Measurements from ENCODE around the gene ST8SIA5. TPM values are rescaled to one million over a fixed set of nuclear protein-coding genes. Genes with fewer than 3 reads are reported as not detected.

ST8SIA5 gene
- total RNA-seq, 1 experiment from 2014 or later: 0.54 TPM

DNA sequence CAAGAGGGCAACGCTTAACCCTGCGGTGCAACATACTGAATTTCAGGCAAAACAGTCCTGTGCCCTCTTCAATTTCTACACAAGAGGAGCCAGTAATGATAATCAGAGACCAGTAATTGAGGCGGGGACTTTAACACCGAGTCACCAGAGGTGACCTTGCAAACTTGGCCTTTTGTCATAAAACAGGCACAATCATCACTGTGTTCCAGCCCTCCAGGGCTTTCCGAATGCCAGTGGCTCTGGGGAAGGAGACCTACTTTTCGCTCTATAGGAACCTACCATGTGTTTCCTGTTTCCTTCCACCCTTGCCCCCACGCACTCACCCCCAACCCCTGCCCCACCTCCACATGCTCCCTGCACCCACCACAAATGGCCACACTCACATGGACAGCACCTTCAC, 52.7 kb downstream of the ST8SIA5 start:
- Histone ChIP-seq H3K9ac (ENCODE audit: low read length) (no peak overlapping the region), H3K4me1 (ENCODE audit: control insufficient read depth in 1 of 2, insufficient read depth in 2 of 2, low read length in 2 of 2) (peaks cover 12 to 23% of the 10 kb centered on the region in 2 experiments), H3K9me2 (ENCODE audit: insufficient read depth) (no peaks in the 10 kb centered on the region), H2AFZ (ENCODE audit: low read depth, low read length, poor library complexity, severe bottlenecking) (no peak overlapping the region), H3K36me3 (ENCODE audit: control insufficient read depth in 1 of 2, insufficient read depth in 2 of 2, low read length in 2 of 2) (no peaks in the 10 kb centered on the region), H3K27me3 (ENCODE audit: insufficient read depth, low read length) (no peaks in the 10 kb centered on the region), H3K4me2 (ENCODE audit: low read length) (no peak overlapping the region), H3K4me3 (replicated peaks in 1 of 2; ENCODE audit: low read depth in 1 of 2, low read length in 2 of 2) (no peak overlapping the region), H3K27ac (ENCODE audit: low read depth, low read length) (no peak overlapping the region), H3K9me3 (ENCODE audit: control insufficient read depth in 1 of 2, insufficient read depth in 1 of 2, low read depth in 1 of 2, low read length in 2 of 2) (no peaks in the 10 kb centered on the region), H3K79me2 (ENCODE audit: insufficient read depth, low read length) (no peaks in the 10 kb centered on the region), H4K20me1 (ENCODE audit: insufficient read depth) (no peaks in the 10 kb centered on the region)
- TF ChIP-seq ZFX (IDR thresholded peaks at IDR 0.05) (no peak), POLR2A (IDR thresholded peaks at IDR 0.05; ENCODE audit: borderline replicate concordance, extremely low read depth, insufficient read depth, insufficient read length) (no peak), YY1 (IDR thresholded peaks at IDR 0.05; ENCODE audit: extremely low read depth, insufficient replicate concordance, low read depth, low read length) (no peak), EZH2 (IDR thresholded peaks at IDR 0.05) (no peak)
- TF ChIP-seq, protein P1, sequence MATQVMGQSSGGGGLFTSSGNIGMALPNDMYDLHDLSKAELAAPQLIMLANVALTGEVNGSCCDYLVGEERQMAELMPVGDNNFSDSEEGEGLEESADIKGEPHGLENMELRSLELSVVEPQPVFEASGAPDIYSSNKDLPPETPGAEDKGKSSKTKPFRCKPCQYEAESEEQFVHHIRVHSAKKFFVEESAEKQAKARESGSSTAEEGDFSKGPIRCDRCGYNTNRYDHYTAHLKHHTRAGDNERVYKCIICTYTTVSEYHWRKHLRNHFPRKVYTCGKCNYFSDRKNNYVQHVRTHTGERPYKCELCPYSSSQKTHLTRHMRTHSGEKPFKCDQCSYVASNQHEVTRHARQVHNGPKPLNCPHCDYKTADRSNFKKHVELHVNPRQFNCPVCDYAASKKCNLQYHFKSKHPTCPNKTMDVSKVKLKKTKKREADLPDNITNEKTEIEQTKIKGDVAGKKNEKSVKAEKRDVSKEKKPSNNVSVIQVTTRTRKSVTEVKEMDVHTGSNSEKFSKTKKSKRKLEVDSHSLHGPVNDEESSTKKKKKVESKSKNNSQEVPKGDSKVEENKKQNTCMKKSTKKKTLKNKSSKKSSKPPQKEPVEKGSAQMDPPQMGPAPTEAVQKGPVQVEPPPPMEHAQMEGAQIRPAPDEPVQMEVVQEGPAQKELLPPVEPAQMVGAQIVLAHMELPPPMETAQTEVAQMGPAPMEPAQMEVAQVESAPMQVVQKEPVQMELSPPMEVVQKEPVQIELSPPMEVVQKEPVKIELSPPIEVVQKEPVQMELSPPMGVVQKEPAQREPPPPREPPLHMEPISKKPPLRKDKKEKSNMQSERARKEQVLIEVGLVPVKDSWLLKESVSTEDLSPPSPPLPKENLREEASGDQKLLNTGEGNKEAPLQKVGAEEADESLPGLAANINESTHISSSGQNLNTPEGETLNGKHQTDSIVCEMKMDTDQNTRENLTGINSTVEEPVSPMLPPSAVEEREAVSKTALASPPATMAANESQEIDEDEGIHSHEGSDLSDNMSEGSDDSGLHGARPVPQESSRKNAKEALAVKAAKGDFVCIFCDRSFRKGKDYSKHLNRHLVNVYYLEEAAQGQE (IDR thresholded peaks at IDR 0.05; ENCODE audit: low read depth): no peak
- no peak for DNase-seq (ENCODE audit: low read depth, low spot score)
- ChIA-PET CTCF (no interaction called here), POLR2A (no interaction called here), RAD21 (ENCODE audit: low non-redundant PET in 1 of 2, low total read pairs in 2 of 2, uncharacterized antibody in 2 of 2, unreplicated experiment in 2 of 2) (no interaction called here)
- no peak for ATAC-seq
- intact Hi-C loops (cut with micrococcal nuclease): no loop called here
- no TSS peak for BruUV-seq (replicated peaks)

DNA sequence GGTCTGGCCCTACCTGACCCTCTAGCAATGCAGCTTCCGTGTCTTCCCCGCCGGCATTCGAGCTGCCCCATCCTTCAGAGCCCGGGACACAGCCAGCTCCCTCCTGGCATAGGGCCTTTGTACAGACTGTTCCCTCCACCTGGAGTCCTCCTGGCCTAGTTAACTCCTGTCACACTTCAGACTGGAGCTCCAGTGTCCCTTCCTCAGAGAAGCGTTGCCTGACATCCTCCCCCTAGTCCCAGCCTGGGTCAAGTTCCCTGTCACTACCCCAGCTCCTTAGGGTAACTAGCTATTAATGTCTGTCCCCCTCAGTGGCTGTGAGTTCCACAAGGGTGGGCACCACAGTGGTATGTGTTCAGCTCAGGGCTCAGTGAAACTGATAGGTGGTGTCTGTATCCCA, 54.4 kb downstream of the ST8SIA5 start:
- H3K4me3 ChIP-seq (replicated peaks in 1 of 2; ENCODE audit: low read depth in 1 of 2, low read length in 2 of 2): no peak overlapping the region
- no peak overlapping the region for H3K4me2 ChIP-seq (ENCODE audit: low read length)
- no peaks in the 10 kb centered on the region for H3K79me2 ChIP-seq (ENCODE audit: insufficient read depth, low read length)
- DNase-seq (ENCODE audit: low read depth, low spot score) (no peak), ATAC-seq (no peak)
- ChIA-PET CTCF (no interaction called here), POLR2A (interaction anchor here (0.8 kb wide), 1 partner anchor 367 kb away, joined by 3 read pairs; no protein-coding TSS in a partner anchor), RAD21 (ENCODE audit: low non-redundant PET in 1 of 2, low total read pairs in 2 of 2, uncharacterized antibody in 2 of 2, unreplicated experiment in 2 of 2) (no interaction called here)
- peaks cover 11 to 14% of the 10 kb centered on the region in 2 experiments for H3K4me1 ChIP-seq (ENCODE audit: control insufficient read depth in 1 of 2, insufficient read depth in 2 of 2, low read length in 2 of 2)
- no peak overlapping the region for H2AFZ ChIP-seq (ENCODE audit: low read depth, low read length, poor library complexity, severe bottlenecking)
- no peak overlapping the region for H3K9ac ChIP-seq (ENCODE audit: low read length)
- no peak overlapping the region for H3K27ac ChIP-seq (ENCODE audit: low read depth, low read length)
- H4K20me1 ChIP-seq (ENCODE audit: insufficient read depth): no peaks in the 10 kb centered on the region
- BruUV-seq (replicated peaks): no TSS peak
- intact Hi-C loops (cut with micrococcal nuclease): no loop called here
- no peaks in the 10 kb centered on the region for H3K9me3 ChIP-seq (ENCODE audit: control insufficient read depth in 1 of 2, insufficient read depth in 1 of 2, low read depth in 1 of 2, low read length in 2 of 2)
- no peaks in the 10 kb centered on the region for H3K9me2 ChIP-seq (ENCODE audit: insufficient read depth)
- H3K27me3 ChIP-seq (ENCODE audit: insufficient read depth, low read length): no peaks in the 10 kb centered on the region
- no peaks in the 10 kb centered on the region for H3K36me3 ChIP-seq (ENCODE audit: control insufficient read depth in 1 of 2, insufficient read depth in 2 of 2, low read length in 2 of 2)
- TF ChIP-seq SP1 (IDR thresholded peaks at IDR 0.05; ENCODE audit: low read depth) (no peak), JUND (IDR thresholded peaks at IDR 0.05) (no peak), ZFX (IDR thresholded peaks at IDR 0.05) (no peak), ZNF274 (IDR thresholded peaks at IDR 0.05; ENCODE audit: low read depth, low read length) (no peak), CEBPB (IDR thresholded peaks at IDR 0.05; ENCODE audit: low read depth) (no peak), ELF1 (IDR thresholded peaks at IDR 0.05; ENCODE audit: borderline replicate concordance, low read depth) (no peak), POLR2AphosphoS5 (IDR thresholded peaks at IDR 0.05; ENCODE audit: low read depth, low read length) (no peak), CBX3 (IDR thresholded peaks at IDR 0.05; ENCODE audit: low read depth) (no peak), SIN3A (IDR thresholded peaks at IDR 0.05; ENCODE audit: low read depth) (no peak), EGR1 (IDR thresholded peaks at IDR 0.05; ENCODE audit: low read depth) (no peak), EZH2 (IDR thresholded peaks at IDR 0.05) (no peak), TCF7L2 (IDR thresholded peaks at IDR 0.05; ENCODE audit: borderline replicate concordance, extremely low read depth, insufficient read depth, insufficient read length) (no peak), RAD21 (IDR thresholded peaks at IDR 0.05; ENCODE audit: low read depth) (no peak)
- TF ChIP-seq, protein P2, sequence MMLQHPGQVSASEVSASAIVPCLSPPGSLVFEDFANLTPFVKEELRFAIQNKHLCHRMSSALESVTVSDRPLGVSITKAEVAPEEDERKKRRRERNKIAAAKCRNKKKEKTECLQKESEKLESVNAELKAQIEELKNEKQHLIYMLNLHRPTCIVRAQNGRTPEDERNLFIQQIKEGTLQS (IDR thresholded peaks at IDR 0.05): no peak
- TF ChIP-seq, protein P3, sequence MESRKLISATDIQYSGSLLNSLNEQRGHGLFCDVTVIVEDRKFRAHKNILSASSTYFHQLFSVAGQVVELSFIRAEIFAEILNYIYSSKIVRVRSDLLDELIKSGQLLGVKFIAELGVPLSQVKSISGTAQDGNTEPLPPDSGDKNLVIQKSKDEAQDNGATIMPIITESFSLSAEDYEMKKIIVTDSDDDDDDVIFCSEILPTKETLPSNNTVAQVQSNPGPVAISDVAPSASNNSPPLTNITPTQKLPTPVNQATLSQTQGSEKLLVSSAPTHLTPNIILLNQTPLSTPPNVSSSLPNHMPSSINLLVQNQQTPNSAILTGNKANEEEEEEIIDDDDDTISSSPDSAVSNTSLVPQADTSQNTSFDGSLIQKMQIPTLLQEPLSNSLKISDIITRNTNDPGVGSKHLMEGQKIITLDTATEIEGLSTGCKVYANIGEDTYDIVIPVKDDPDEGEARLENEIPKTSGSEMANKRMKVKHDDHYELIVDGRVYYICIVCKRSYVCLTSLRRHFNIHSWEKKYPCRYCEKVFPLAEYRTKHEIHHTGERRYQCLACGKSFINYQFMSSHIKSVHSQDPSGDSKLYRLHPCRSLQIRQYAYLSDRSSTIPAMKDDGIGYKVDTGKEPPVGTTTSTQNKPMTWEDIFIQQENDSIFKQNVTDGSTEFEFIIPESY (IDR thresholded peaks at IDR 0.05; ENCODE audit: extremely low read depth, insufficient replicate concordance, low read length): no peak

Measured in HCT116 (cell line).